K562 (cell line): Measurements from ENCODE around the gene HOXA11.

Experiments used
- CHD2 ChIP-seq: IDR thresholded peaks from 2 replicates; pipeline ENCODE4 v1.6.1; 2011; ENCODE audit warnings: low read depth, low read length
- CTCF ChIP-seq, 3 experiments: IDR thresholded peaks in 2 of 3; conservative IDR thresholded peaks in 1 of 3; 2 replicates each; pipeline ENCODE4 v1.5.1; 2011 to 2012; ENCODE audit warnings: low read length in 3 of 3, mild to moderate bottlenecking in 3 of 3, control low read depth in 2 of 3, improper control_type of control experiment in 1 of 3, inconsistent platforms in 1 of 3, low read depth in 1 of 3, mixed read lengths in 1 of 3, moderate library complexity in 1 of 3; ENCODE audit not compliant: insufficient read depth in 2 of 3
- ESRRA ChIP-seq: fragments of 450-650 bp; IDR thresholded peaks from 2 replicates; pipeline ENCODE4 v1.6.1; 2014; ENCODE audit warnings: low read depth, mild to moderate bottlenecking, moderate library complexity, borderline replicate concordance
- SP2 ChIP-seq: IDR thresholded peaks from 2 replicates; pipeline ENCODE4 v1.6.1; 2011; ENCODE audit warnings: mild to moderate bottlenecking, low read depth, low read length, moderate library complexity; ENCODE audit not compliant: poor library complexity, severe bottlenecking; ENCODE audit errors: extremely low read depth
- ZBTB11 ChIP-seq, 3 experiments: fragments of 200-800 bp in 1 of 3; fragments of 250-450 bp in 1 of 3; fragments of 450-650 bp in 1 of 3; sonication (Bioruptor Pico) in 1 of 3; sonication (Bioruptor generic) in 1 of 3; formaldehyde crosslinking in 1 of 3; IDR thresholded peaks; 2 replicates each; pipeline versions ENCODE4 v1.6.1 to v1.8.0; 2016 to 2022; ENCODE audit warnings: mild to moderate bottlenecking in 2 of 3, missing genetic modification characterization in 2 of 3, missing compliant biosample characterization in 1 of 3, moderate library complexity in 1 of 3
- ZNF780A ChIP-seq: fragments of 250-450 bp; sonication (Bioruptor Pico); IDR thresholded peaks from 2 replicates; pipeline ENCODE4 v1.5.0; 2021; ENCODE audit warnings: mild to moderate bottlenecking

GRCh38 chr7:27140126-27140857 lies 44.7 kb downstream of the HOXA11 start:
- TF ChIP-seq SP2: no peak
- no peak for TF ChIP-seq ZNF780A (CRISPR knock-in tag)
- no peak for TF ChIP-seq CTCF (IDR thresholded peaks at IDR 0.05 in 2 of 3, conservative IDR thresholded peaks at IDR 0.05 in 1 of 3; ENCODE audit: insufficient read depth in 2 of 3, low read depth in 1 of 3, low read length in 3 of 3)
- no peak for TF ChIP-seq ESRRA
- TF ChIP-seq CHD2: no peak
- TF ChIP-seq ZBTB11 (CRISPR knock-in tag; IDR thresholded peaks at IDR 0.05): no peak
